GM18499 (cell line): ENCODE measurements around the gene ZNF407.
A peak's percentile ranks its signal among the peaks of the same experiment; 100 is the strongest.

Experiments used
- ATAC-seq: cut with Tn5 transposase; IDR thresholded peaks from one replicate; pipeline ENCODE4 v1.9.1; 2021; ENCODE audit warnings: moderate number of reproducible peaks; ENCODE audit not compliant: insufficient read depth, unreplicated experiment

ZNF407 gene

DNA sequence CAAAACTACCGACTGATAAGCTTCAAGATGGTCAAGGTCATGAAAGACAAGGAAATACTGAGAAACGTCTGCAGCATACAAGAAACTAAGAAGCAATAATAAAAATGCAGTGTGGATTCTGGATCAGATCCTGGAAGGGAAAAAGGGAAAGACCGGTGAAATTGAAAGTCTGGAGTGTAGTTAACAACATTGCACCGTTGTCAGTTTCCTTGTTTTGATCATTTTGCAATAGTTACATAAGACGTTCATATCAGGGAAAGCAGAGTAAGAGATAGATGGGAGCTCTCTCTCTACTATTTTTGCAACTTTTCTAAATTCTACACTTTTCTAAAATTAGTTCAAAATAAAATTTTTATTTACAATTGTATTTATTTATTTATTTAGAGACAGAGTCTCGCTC, 15.0 kb upstream of the ZNF407 start:
- ATAC-seq: no peak

DNA sequence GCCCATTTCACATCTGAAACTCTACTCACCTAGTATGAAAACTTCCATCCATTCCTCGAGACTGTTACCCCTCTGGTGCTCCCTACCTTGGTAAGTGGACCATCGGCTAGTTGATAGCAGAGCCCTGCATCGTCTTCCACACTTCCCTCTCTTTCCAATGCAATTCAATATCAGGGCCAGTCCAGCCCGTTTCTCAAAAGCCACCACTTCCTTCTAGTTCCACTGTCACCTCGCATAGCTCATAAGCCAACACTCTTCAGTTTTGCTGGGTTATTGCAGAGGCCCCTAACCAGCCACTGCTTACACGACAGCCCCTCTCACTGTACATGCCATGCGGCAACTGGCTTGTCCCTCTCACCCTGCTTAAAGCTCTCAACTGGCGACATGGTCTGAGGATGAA, 10.2 kb upstream of the ZNF407 start:
- ATAC-seq: no peak

DNA sequence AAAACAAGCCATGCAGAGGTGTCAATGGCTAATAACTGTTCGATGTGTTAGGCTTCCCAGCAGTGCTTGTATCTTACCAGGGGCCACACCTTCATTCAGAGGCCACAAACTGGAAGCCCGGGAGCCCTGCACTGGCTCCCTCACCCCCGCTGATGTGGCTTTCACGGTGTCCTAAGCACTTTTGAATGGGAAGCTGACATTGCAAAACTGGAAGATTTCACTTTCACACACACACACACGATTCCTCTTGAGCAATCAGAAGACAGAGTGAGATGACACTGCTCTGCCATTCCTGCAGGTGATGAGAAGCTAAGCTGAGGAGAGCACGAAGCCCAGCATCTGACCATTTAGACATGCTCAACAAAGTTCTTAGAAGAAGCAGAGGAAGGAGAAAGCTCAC, 8.6 kb upstream of the ZNF407 start:
- no peak for ATAC-seq

DNA sequence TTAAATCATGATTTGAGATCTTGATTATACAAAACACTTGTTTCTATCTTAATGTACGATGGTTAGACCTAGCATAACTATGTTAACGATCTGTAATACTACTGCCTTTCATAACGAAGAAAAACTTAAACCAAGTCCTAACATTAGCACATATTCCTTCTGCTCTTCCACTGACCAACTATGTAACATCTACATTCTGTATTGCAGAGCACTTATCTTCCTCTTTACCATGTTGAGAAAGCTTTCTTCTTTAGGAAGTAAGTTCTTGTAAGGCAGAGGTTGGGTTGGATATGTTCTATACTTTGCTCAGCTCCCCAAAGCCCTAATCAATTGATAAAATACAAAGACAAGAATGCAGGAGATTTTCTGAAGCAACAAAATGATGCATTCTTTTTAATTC, 7.9 kb upstream of the ZNF407 start:
- ATAC-seq: no peak

DNA sequence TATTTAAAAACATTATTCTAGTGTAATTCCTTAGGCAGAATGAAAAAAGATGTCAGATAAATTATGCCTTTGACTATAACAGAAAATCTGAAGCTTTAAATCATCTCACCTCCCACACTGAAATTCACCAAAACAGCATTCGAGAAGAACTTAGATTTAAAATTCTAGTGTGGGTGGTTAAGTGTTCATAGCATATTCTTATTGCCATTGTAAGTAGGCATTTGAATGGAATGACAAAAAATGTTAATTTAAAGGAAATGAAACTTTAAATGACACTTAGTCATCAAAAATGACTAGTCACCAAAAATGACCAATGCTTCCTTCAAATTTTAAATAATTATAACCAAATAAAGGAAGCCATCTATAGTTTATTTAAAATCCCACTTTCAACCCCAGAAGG, 7.0 kb upstream of the ZNF407 start:
- ATAC-seq: no peak

DNA sequence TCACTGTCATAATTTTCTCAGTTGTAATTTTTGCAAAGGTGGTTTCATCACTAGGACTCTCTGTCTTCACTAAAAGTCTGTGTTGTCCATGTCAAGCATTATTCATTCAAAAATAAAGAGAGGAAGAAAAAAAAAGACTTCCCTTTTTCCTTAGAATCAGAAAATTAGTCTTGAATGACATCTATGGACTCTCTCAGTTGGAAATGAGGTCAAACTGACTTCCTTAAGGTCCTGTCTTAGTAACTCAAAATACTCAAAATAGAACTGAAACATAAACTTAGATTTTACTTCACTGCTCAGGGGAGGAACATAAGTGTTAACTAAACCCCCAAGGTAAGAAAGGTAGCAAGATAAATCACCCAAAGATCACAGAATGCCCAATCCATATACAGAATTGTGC, 2.2 kb upstream of the ZNF407 start:
- ATAC-seq: no peak

DNA sequence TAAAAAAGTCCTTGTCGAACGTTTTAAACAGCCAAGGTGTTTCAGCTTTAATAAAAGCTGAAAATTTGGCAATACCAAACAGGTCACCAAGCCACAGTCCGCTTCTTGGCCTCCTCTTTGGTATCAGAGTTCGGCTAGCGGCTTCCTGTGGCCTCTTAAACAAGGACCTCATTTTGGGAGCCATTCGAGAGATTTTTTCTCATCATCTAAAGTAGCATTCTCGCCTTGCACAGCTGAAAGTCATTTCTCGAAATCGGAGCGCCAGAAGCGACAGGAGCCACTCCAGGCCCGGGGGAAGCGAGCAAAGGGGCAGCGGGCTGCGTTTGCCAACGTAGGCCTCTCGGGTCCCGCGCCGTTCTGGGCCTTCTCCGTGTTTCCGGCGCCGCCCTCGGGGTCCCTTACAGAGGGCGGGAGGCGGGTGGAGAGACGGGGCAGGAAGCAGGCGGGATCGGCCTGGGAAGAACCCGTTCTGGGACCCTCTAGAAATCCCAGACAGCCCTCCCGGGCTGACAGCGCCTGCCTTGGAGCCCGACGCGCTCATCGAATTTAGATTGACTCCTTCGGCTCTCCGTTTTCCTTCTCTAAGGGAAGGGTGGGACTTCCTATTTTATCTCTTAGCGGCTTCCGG, 522 bp upstream of the ZNF407 start:
- ATAC-seq: peak; percentile 25

DNA sequence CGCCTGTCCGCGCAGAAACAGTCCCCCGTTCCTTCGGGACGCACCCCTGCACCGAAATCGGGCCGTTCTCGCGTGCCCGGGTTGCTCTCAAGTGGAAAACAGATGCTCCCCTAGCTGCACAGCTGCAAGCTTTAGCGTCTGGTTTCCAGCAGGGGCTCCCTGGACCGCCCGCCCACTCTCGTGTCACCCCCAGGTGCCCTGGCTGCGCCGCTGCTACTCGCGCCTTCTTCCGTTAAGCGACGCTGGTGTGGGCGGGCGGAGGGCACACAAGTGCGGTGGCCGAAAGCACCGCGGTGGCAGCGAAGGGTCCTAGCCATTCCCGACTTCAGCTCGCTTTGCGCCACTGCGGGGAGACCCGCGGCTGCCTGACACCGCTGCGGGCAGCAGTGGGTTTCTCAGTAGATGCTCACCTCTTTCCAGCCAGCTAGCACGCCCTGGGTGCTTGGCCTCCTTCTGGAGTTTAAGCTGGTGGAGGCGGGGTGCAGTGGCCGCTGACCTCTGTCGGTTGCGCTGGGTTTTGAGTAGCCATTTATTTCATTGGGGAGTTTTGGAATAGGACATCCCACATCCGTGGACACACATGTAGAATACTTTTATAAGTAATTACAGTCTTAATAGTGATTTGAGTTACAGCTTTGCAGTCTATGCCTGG, 806 bp downstream of the ZNF407 start:
- ATAC-seq: peak; percentile 48

DNA sequence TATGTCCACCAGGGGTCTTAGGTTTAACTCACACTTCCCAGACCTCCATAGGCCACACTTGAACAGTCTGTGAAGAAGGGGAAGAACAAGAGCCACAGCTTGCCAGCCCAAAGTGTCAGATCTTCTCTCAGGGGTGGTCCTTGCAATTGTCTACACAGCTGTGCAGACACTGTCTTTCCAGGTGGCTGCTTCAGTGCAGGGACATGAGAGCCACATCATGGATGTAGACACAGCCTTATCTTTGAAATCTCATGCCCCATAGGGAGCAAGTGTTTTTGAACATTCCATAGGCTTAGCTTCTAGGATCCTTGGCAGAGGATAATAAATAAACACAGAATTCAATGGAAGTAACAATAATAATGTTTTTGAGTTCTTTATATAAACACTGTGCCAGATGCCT, 6.7 kb downstream of the ZNF407 start:
- ATAC-seq: no peak

DNA sequence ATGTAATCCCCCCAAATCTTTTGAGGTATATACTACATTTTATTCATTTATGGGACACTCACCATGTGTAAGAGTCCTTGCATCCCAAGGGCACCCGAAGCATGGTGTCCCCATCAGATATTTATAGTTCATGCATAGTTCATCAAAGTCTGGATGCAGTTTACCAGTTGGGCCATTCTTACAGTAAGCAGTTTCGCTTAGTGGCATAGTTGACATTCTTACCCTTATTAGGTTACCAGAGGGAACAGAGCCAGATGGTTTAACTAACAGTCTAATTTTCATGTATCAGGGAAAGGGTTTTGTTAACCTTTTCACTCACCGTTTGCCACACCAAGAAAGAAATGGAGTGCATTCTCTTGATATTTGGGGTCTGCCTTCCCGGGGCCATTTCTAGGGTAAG, 7.1 kb downstream of the ZNF407 start:
- ATAC-seq: no peak

DNA sequence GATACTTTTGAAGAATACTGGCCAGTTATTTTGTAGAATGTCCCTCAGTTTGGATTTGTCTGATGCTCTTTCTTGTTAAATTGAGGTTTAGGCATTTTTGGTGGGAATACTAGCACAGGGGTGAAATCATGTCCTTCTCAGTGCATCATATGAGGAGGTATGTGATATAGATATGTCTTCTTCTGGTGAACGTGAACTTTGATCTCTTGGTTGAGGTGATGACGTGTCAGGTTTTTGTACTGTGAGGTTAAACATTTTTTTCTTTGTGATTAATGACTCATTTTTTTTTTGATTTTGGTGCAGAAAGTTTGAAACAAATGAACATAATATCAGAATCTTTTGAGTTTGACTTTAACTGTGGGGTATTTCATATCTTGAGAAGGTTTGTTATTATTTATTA, 11.0 kb downstream of the ZNF407 start:
- ATAC-seq: no peak

DNA sequence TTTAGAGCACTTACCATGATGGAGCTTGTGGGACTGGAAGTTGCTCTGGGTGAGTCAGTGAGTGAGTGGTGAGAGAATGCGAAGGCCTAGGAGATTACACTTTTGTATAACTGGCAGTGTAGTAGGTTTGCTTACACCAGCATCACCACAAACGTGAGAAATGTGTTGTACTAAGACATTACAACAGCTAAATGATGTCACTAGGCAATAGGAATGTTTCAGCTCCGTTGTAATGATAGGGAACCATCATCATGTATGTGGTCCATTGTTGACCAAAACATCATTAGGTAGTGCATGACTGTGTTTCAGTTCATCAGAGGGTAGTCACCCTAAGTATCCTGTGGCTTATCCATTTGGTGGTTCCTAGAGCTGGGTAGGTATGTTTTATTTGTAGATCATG, 11.9 kb downstream of the ZNF407 start:
- ATAC-seq: no peak

DNA sequence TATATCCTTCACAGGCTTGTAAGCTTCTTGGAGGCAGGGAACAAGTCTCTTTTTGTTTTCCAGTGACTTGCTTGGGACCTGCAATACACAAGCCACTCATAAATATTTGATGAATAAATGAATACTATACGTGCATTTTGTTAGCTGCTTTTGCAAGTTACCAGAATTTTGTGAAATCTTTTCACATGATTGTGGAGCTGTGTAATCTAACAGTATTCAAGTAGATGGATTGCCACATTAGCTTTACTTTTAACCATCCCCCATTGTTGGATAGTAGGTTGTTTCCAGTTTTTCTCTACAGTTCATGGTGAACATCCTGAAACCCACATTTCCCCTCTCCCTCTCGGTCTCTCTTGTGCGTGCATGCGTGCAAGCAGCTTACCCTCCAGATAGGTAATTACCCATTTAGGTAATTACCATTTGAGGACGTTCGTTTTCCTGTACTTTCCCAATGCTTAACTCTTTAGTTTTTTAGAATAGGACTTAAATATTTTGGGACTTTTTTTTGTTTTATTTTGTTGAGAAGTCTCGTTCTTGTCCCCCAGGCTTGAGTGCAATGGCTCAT, 12.5 kb downstream of the ZNF407 start:
- no peak for ATAC-seq

DNA sequence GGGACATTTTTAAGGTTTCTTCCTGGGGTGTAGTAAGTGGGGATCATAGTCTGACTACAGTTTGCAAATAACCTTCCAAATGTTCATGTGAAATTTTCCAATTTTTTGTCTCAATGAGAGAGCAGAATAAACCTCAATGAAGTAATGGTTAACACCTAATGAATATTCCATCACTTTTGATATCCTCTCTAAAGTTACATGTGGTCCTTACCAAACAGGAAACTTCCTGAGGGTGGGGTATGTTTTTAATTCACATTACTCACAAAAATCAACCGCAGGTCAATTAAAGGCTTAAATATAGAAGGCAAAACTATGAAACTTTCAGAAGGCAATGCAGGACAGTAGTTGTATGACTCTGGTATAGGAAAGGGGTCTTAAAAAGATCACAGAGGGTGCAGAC, 13.2 kb downstream of the ZNF407 start:
- ATAC-seq: no peak

DNA sequence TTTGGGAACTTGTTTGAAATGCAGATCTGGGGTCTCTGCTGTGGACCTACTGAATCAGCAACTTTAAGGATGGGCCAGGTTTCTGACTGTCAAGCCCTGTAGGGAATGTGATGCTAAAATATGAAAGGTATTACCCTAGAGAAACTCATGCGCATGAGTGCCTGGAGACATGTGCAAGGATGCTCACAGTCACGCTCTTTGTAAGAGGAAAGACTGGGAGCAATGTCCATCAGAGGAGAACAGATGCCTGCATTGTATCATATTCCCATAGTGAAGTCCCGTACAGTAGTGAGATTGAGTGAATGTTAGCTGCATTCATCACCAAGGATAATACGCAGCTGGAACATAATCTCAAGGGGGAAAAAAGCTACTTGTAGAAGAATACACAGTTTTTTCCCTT, 14.1 kb downstream of the ZNF407 start:
- no peak for ATAC-seq

DNA sequence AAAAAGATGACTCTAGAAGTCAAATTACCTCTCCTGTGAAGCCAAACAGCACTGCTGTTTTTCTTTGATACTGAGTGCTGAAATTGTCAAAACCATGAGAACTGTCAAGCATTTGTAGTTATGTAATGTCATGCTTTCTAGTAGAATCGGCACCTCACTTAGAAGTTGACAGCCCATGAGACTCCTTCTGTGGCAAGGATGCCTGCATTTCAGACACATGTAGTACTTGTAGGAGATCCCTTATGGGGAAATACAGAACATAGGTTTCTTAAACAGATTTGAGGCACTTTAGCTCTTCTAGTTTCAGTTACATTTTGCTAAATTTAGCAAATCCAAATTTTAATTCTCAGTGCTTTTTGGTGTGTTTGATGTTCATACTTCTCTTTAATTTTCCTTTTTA, 15.7 kb downstream of the ZNF407 start:
- ATAC-seq: no peak

DNA sequence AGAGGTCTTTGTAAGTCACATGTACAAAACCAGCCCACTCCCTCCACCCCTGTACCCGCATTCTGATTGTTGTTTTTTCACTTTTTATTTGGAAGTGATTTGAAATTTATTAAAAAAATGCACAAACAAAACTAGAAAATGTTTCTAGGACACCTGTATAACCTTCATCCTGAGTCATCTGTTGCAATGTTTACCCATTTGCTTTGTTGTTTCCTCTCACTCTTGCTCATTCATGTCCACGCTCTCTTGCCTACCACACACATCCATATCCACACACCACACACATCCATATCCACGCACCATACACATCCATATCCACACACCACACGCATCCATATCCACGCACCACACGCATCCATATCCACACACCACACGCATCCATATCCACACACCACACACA, 18.8 kb downstream of the ZNF407 start:
- no peak for ATAC-seq

DNA sequence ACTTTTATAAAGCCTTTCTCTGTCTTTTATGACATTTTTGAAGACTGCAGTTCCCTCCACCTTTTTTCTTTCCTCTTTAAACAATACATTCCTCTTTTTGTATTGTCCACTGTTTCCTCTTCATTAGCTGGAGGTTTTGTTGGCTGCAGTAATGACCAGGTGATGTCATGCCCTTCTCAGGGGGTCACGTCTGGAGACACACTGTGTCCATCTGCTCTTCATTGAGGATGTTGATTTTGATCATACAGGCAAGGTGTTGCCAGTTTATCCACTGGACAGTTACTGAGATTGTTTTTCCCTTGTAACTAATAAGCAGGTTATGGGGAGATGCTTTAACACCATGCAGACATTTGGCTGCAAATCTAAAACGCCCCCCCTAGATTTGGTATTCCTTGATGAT, 19.8 kb downstream of the ZNF407 start:
- ATAC-seq: no peak

DNA sequence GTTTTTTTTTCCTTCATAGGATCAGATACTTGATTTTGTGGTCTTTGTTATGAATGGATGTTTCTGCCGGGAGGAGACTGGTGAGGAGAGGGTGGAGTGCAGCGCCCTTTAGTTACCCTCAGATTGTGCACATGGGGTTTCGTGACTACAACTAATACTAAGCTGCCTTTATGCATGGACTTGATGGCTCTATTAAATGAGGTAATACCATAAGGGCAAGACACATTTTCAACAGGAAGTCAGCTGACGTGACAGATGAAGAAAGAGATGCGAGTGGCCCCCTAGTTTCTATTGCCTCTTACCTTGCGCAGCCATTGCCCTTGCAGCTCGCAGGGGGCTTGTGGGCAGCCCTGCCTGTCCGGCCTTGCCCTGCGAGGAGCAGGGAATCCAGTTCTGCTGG, 24.4 kb downstream of the ZNF407 start:
- ATAC-seq: no peak

DNA sequence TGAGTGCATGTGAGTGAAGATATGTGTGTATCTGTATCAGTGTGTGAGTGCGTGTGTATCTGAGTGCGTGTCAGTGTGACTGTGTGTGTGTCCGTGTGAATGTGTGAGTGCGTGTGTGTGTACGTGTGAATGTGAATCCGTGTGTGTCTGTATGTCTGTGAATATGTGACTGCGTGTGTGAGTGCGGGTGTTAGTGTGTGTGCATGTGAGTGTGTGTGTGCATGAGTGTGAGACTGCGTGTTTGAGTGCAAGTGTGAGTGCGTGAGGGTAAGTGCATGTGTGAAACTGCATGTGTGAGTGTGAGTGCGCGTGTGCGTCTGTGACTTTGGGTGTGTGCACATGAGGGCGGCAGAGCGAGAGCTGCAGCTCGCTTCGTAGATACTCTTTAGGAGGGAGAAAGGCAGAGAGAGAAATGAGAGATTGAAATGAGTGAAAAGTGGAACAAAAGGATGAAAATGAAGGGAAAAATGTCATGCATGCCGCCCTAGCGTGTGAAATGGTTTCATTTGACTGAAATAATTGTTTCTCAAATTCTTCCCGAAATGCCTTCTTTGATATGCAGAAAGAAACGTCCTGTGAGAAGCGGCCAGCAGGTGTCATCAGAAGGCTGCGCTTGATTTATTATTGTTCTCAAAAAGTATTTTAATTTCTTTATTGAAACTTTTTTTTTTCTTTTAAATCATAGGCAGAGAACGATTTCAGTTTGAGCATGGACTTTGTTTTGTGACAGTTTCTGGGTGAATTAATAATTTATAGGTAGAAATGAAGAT, 25.6 kb downstream of the ZNF407 start:
- ATAC-seq: no peak

DNA sequence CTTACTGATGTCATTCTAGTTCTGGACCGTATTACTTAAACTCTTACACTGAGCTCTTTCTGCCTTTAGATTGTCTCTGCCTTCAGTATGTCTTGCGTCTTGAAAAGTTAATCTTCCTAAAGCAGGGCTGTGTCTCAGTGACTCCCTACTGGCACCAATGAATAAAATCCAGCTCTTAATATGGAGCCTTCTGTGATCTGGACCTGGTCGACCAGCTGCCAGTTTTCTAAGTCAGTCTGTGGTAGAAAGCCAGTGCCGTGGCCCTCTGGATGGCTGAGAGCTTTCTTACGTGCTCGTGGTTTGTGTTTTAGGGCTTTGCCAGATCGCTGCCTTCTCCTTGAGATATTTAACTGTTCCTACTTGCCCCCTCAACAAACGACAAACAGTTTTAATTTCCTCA, 26.8 kb downstream of the ZNF407 start:
- ATAC-seq: no peak
